SK-N-SH (cell line): ENCODE measurements around the gene OR10P1. TPM values are rescaled to one million over a fixed set of nuclear protein-coding genes. Genes with fewer than 3 reads are reported as not detected.

ENCODE experiments used
- CTCF ChIA-PET: fragments of 300-600, 350-600 bp; formaldehyde crosslinking; extraction: SDS; loops from one replicate; lab custom pipeline; 2021; lab: Yijun Ruan, JAX
- POLR2A ChIA-PET: fragments of 350-600 bp; sonication (Branson Sonifier 250); formaldehyde crosslinking; extraction: SDS; loops from one replicate; lab custom pipeline; 2020; ENCODE audit warnings: antibody characterized with exemption, inconsistent platforms; lab: Yijun Ruan, JAX
- DNase-seq: peaks from one replicate; pipeline ENCODE4 v3.0.0; 2012
- H2AFZ ChIP-seq: fragments of 200-600 bp; sonication (generic); 2 replicates; pipeline ENCODE4 v1.8.1; 2016; ENCODE audit warnings: antibody characterized with exemption, mild to moderate bottlenecking, low read depth
- H3F3A ChIP-seq: fragments of 200-600 bp; sonication (generic); replicated peaks from 2 replicates; pipeline ENCODE3; 2016; ENCODE audit warnings: antibody characterized with exemption, mild to moderate bottlenecking; ENCODE audit not compliant: insufficient read depth
- H3K27ac ChIP-seq, 2 experiments: fragments of 200-500 bp in 1 of 2; fragments of 200-600 bp in 1 of 2; sonication (Bioruptor generic) in 1 of 2; sonication (generic), shearing (Covaris generic) in 1 of 2; 2 replicates each; pipeline versions ENCODE4 v1.5.1 to v1.6.1; 2014 to 2016; ENCODE audit warnings: low read depth in 2 of 2, inconsistent platforms in 1 of 2, low read length in 1 of 2, mild to moderate bottlenecking in 1 of 2, mixed read lengths in 1 of 2
- H3K27me3 ChIP-seq: fragments of 200-600 bp; sonication (generic), shearing (Covaris generic); 2 replicates; pipeline ENCODE4 v1.6.1; 2016; ENCODE audit warnings: mixed run types; ENCODE audit not compliant: insufficient read depth
- H3K36me3 ChIP-seq, 2 experiments: fragments of 200-500 bp in 1 of 2; fragments of 200-600 bp in 1 of 2; sonication (Bioruptor generic) in 1 of 2; sonication (generic) in 1 of 2; replicated peaks in 1 of 2; 2 replicates each; pipeline versions ENCODE3 to v1.5.1; 2014 to 2016; ENCODE audit warnings: low read length in 1 of 2, mild to moderate bottlenecking in 1 of 2; ENCODE audit not compliant: insufficient read depth in 2 of 2, control insufficient read depth in 1 of 2
- H3K4me1 ChIP-seq, 2 experiments: fragments of 200-500 bp in 1 of 2; fragments of 200-600 bp in 1 of 2; sonication (Bioruptor generic) in 1 of 2; sonication (generic), shearing (Covaris generic) in 1 of 2; 2 replicates each; pipeline versions ENCODE4 v1.5.1 to v1.6.1; 2014 to 2016; ENCODE audit warnings: low read depth in 1 of 2, low read length in 1 of 2, mixed run types in 1 of 2; ENCODE audit not compliant: insufficient read depth in 2 of 2, control insufficient read depth in 1 of 2
- H3K4me2 ChIP-seq: fragments of 200-600 bp; sonication (generic), shearing (Covaris generic); 2 replicates; pipeline ENCODE4 v1.6.1; 2017; ENCODE audit warnings: mixed run types
- H3K4me3 ChIP-seq, 2 experiments: fragments of 200-500 bp in 1 of 2; fragments of 200-600 bp in 1 of 2; sonication (Bioruptor generic) in 1 of 2; sonication (generic), shearing (Covaris generic) in 1 of 2; 2 replicates each; pipeline versions ENCODE4 v1.5.1 to v1.8.1; 2014 to 2016; ENCODE audit warnings: low read depth in 2 of 2, inconsistent platforms in 1 of 2, low read length in 1 of 2, mild to moderate bottlenecking in 1 of 2, mixed read lengths in 1 of 2, moderate library complexity in 1 of 2
- H3K79me2 ChIP-seq: fragments of 200-600 bp; sonication (generic); 2 replicates; pipeline ENCODE4 v1.8.1; 2017; ENCODE audit warnings: mild to moderate bottlenecking; ENCODE audit not compliant: insufficient read depth
- H3K9ac ChIP-seq: fragments of 200-600 bp; sonication (generic); 2 replicates; pipeline ENCODE4 v1.6.1; 2017; ENCODE audit warnings: mixed run types
- H3K9me2 ChIP-seq: fragments of 200-600 bp; sonication (generic); 2 replicates; pipeline ENCODE4 v1.6.1; 2017; ENCODE audit warnings: mixed run types
- H3K9me3 ChIP-seq: fragments of 200-600 bp; sonication (generic); 2 replicates; pipeline ENCODE4 v1.6.1; 2017; ENCODE audit warnings: mixed run types, mild to moderate bottlenecking, moderate library complexity
- H4K20me1 ChIP-seq: fragments of 200-600 bp; sonication (generic); 2 replicates; pipeline ENCODE4 v1.6.1; 2017; ENCODE audit warnings: mild to moderate bottlenecking, mixed run types; ENCODE audit not compliant: insufficient read depth
- CHD2 ChIP-seq: fragments of 150-350 bp; IDR thresholded peaks from 2 replicates; pipeline ENCODE4 v1.6.1; 2018; ENCODE audit warnings: low read length; ENCODE audit not compliant: partially characterized antibody
- ELF1 ChIP-seq: IDR thresholded peaks from 2 replicates; pipeline ENCODE4 v1.4.0; 2012
- GABPA ChIP-seq: IDR thresholded peaks from 2 replicates; pipeline ENCODE4 v1.4.0; 2012; ENCODE audit warnings: low read depth, mild to moderate bottlenecking
- GATA2 ChIP-seq: sonication (generic); formaldehyde crosslinking; IDR thresholded peaks from 2 replicates; pipeline ENCODE4 v1.5.0; 2020; ENCODE audit warnings: mild to moderate bottlenecking, missing genetic modification reagents
- NFIC ChIP-seq: IDR thresholded peaks from 2 replicates; pipeline ENCODE4 v1.4.0; 2012; ENCODE audit warnings: borderline replicate concordance
- POLR2AphosphoS5 ChIP-seq: IDR thresholded peaks from 2 replicates; pipeline ENCODE4 v1.6.1; 2012; ENCODE audit warnings: low read depth, low read length
- RCOR1 ChIP-seq: fragments of 150-350 bp; IDR thresholded peaks from 2 replicates; pipeline ENCODE4 v1.6.1; 2017; ENCODE audit warnings: antibody characterized with exemption, low read length
- REST ChIP-seq: IDR thresholded peaks from 2 replicates; pipeline ENCODE4 v1.6.1; 2012; ENCODE audit warnings: mild to moderate bottlenecking, low read depth, low read length, moderate library complexity
- RFX5 ChIP-seq: IDR thresholded peaks from 2 replicates; pipeline ENCODE4 v1.6.1; 2012; ENCODE audit warnings: mild to moderate bottlenecking, improper control_type of control experiment, low read length
- SIN3A ChIP-seq: IDR thresholded peaks from 2 replicates; pipeline ENCODE4 v1.6.1; 2012; ENCODE audit warnings: low read depth, mild to moderate bottlenecking, low read length, moderate library complexity, borderline replicate concordance
- SMC3 ChIP-seq: IDR thresholded peaks from 2 replicates; pipeline ENCODE4 v1.6.1; 2012; ENCODE audit warnings: low read depth, low read length, improper control_type of control experiment
- TAF1 ChIP-seq: IDR thresholded peaks from 2 replicates; pipeline ENCODE4 v1.6.1; 2012; ENCODE audit warnings: low read depth, mild to moderate bottlenecking, low read length, moderate library complexity, borderline replicate concordance
- TCF12 ChIP-seq: IDR thresholded peaks from 2 replicates; pipeline ENCODE4 v1.4.0; 2012
- WGBS: methylation state at CpG from one replicate; pipeline ENCODE4 v1.1.6; 2017; ENCODE audit warnings: low lambda C conversion rate; 5-methylcytosine and 5-hydroxymethylcytosine counted together
- polyA plus RNA-seq, 3 experiments: library from polyadenylated mRNA; depleted of rRNA; stranded (reverse); fragments of >200 nt; gene quantifications; 2 replicates each; pipeline ENCODE4 v1.2.3, GENCODE V29; 2012
- TF ChIP-seq, protein P1 (sequence below): fragments of 150-350 bp; IDR thresholded peaks from 2 replicates; pipeline ENCODE4 v1.6.1; 2016; ENCODE audit warnings: mild to moderate bottlenecking, low read depth, low read length
- TF ChIP-seq, protein P2 (sequence below): IDR thresholded peaks from 2 replicates; pipeline ENCODE4; 2012
- TF ChIP-seq, protein P3 (sequence below): IDR thresholded peaks from 2 replicates; pipeline ENCODE4 v1.4.0; 2012; ENCODE audit warnings: low read depth, borderline replicate concordance
- TF ChIP-seq, protein P4 (sequence below): fragments of 200-600 bp; sonication (generic); IDR thresholded peaks from 2 replicates; pipeline ENCODE4 v1.6.1; 2017; ENCODE audit warnings: antibody characterized with exemption, mild to moderate bottlenecking, moderate library complexity
- TF ChIP-seq, protein P5 (sequence below): fragments of 150-350 bp; IDR thresholded peaks from 2 replicates; pipeline ENCODE4 v1.6.1; 2017; ENCODE audit warnings: antibody characterized with exemption, low read length, low read depth, borderline replicate concordance

OR10P1 gene
- polyA plus RNA-seq, 1 of the 3 experiments (the other 2 are of a cell fraction), result not detected

DNA sequence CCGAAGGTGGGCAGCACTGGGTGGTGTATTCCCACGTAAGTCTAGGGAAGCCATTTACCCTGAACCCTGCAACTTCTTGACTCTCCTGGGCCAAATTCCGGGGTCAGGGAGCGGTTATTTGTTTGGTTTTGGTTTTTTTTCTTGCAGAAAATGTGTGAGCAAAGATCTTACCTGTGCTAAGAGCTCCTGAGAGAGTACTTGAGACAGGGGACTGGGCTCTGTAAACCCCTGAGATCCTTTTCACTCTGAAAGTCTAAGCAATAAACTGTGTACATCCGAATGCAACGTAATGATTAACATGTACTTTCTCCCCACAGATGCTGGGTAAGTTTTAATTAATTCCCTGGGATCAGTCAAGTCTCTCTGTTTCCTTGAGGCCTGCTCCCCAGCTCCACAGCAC, 21.5 kb downstream of the OR10P1 start (continued):
- TF ChIP-seq REST (no peak), POLR2AphosphoS5 (no peak), ELF1 (no peak)
- TF ChIP-seq, protein P1, sequence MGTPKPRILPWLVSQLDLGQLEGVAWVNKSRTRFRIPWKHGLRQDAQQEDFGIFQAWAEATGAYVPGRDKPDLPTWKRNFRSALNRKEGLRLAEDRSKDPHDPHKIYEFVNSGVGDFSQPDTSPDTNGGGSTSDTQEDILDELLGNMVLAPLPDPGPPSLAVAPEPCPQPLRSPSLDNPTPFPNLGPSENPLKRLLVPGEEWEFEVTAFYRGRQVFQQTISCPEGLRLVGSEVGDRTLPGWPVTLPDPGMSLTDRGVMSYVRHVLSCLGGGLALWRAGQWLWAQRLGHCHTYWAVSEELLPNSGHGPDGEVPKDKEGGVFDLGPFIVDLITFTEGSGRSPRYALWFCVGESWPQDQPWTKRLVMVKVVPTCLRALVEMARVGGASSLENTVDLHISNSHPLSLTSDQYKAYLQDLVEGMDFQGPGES, result no peak
- TF ChIP-seq, protein P2, sequence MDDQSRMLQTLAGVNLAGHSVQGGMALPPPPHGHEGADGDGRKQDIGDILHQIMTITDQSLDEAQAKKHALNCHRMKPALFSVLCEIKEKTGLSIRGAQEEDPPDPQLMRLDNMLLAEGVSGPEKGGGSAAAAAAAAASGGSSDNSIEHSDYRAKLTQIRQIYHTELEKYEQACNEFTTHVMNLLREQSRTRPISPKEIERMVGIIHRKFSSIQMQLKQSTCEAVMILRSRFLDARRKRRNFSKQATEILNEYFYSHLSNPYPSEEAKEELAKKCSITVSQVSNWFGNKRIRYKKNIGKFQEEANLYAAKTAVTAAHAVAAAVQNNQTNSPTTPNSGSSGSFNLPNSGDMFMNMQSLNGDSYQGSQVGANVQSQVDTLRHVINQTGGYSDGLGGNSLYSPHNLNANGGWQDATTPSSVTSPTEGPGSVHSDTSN, result no peak
- TF ChIP-seq, protein P3, sequence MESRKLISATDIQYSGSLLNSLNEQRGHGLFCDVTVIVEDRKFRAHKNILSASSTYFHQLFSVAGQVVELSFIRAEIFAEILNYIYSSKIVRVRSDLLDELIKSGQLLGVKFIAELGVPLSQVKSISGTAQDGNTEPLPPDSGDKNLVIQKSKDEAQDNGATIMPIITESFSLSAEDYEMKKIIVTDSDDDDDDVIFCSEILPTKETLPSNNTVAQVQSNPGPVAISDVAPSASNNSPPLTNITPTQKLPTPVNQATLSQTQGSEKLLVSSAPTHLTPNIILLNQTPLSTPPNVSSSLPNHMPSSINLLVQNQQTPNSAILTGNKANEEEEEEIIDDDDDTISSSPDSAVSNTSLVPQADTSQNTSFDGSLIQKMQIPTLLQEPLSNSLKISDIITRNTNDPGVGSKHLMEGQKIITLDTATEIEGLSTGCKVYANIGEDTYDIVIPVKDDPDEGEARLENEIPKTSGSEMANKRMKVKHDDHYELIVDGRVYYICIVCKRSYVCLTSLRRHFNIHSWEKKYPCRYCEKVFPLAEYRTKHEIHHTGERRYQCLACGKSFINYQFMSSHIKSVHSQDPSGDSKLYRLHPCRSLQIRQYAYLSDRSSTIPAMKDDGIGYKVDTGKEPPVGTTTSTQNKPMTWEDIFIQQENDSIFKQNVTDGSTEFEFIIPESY, result no peak

DNA sequence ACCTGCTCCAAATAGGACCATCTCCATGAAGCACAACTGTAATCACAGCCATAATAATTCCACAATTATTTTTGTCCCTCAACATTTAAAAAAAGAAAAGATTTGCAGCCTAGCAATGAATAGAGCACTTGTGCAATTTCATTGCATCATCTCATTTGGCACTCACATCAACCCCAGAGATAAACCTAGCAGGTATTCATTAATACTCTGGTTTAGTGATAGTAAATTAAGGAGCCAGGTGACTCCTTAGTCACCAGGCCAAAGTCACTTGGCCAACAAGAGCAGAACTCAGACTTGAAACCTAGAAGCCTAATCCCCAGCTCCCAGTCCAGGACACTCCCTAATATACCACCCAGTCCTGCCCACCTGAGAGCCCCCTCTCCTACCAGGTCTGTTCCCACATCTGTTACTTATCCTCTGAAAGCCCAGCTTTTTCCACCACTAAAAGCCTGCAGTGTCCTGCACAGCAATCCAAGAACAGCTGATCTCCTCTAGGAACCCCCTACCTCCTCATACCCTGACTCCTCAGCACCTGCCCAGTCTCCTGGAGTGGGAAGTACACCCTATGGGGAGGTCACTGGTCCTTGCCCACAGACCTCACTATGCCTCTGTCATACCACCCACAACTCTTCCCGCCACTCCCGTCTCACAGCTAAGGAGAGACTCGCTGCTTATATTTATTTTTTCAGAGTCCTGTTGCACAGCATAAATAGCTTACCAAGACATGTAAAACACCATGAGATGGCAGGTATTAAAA, 22.1 kb downstream of the OR10P1 start:
- 34% methylated on average over 3 of the region's 3 CpGs for WGBS
- no peak overlapping the region for H3K9ac ChIP-seq
- no peaks in the 10 kb centered on the region for H3K79me2 ChIP-seq
- no peaks in the 10 kb centered on the region for H3K36me3 ChIP-seq
- no peak overlapping the region for H3K4me3 ChIP-seq
- H3K9me3 ChIP-seq, result no peaks in the 10 kb centered on the region
- H3F3A ChIP-seq, result no peaks in the 10 kb centered on the region
- no peak overlapping the region; the same call in 1 of the 2 replicates for H2AFZ ChIP-seq
- no peak for DNase-seq
- no peaks in the 10 kb centered on the region for H3K9me2 ChIP-seq
- H4K20me1 ChIP-seq, result no peaks in the 10 kb centered on the region
- POLR2A ChIA-PET, result no interaction called here
- no peak overlapping the region for H3K4me2 ChIP-seq
- H3K4me1 ChIP-seq, result no peaks in the 10 kb centered on the region
- CTCF ChIA-PET, result interaction anchor here (0.7 to 6.1 kb wide), 9 partner anchors 11 to 159 kb away, joined by 3 to 91 read pairs (median 3); partner anchors contain the start of genes BLOC1S1, RDH5 and SARNP
- no peak overlapping the region for H3K27ac ChIP-seq
- peaks cover 16% of the 10 kb centered on the region; the same call in 1 of the 2 replicates for H3K27me3 ChIP-seq
- TF ChIP-seq GABPA (no peak), CHD2 (no peak), RFX5 (no peak), SIN3A (no peak), GATA2 (no peak), RCOR1 (no peak), TCF12 (no peak), NFIC (no peak), SMC3 (no peak), TAF1 (no peak)
- TF ChIP-seq, protein P4, sequence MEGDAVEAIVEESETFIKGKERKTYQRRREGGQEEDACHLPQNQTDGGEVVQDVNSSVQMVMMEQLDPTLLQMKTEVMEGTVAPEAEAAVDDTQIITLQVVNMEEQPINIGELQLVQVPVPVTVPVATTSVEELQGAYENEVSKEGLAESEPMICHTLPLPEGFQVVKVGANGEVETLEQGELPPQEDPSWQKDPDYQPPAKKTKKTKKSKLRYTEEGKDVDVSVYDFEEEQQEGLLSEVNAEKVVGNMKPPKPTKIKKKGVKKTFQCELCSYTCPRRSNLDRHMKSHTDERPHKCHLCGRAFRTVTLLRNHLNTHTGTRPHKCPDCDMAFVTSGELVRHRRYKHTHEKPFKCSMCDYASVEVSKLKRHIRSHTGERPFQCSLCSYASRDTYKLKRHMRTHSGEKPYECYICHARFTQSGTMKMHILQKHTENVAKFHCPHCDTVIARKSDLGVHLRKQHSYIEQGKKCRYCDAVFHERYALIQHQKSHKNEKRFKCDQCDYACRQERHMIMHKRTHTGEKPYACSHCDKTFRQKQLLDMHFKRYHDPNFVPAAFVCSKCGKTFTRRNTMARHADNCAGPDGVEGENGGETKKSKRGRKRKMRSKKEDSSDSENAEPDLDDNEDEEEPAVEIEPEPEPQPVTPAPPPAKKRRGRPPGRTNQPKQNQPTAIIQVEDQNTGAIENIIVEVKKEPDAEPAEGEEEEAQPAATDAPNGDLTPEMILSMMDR, result no peak
- TF ChIP-seq, protein P1, result no peak
- TF ChIP-seq, protein P5, sequence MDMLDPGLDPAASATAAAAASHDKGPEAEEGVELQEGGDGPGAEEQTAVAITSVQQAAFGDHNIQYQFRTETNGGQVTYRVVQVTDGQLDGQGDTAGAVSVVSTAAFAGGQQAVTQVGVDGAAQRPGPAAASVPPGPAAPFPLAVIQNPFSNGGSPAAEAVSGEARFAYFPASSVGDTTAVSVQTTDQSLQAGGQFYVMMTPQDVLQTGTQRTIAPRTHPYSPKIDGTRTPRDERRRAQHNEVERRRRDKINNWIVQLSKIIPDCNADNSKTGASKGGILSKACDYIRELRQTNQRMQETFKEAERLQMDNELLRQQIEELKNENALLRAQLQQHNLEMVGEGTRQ, result no peak
